Esophagus (tissue), 2 donors: ENCODE data around the gene THNSL1. TPM values are rescaled to one million over a fixed set of nuclear protein-coding genes. Genes with fewer than 3 reads are reported as not detected.

Experiments
- H3K27ac ChIP-seq, 2 donors: one replicate each; pipeline ENCODE4 v1.5.1; 2013; ENCODE audit warnings: low read depth in 2 of 2, mild to moderate bottlenecking in 2 of 2, inconsistent platforms in 1 of 2, low read length in 1 of 2, moderate library complexity in 1 of 2
- H3K27me3 ChIP-seq, 2 donors: one replicate each; pipeline ENCODE4 v1.6.1; 2013; ENCODE audit warnings: low read length in 2 of 2, control low read depth in 1 of 2, mild to moderate bottlenecking in 1 of 2; ENCODE audit not compliant: insufficient read depth in 2 of 2, control insufficient read depth in 1 of 2
- H3K36me3 ChIP-seq, 2 donors: one replicate each; pipeline ENCODE4 v1.6.1; 2013; ENCODE audit warnings: low read length in 1 of 2; ENCODE audit not compliant: control insufficient read depth in 2 of 2, insufficient read depth in 2 of 2
- H3K4me1 ChIP-seq, 2 donors: one replicate each; pipeline ENCODE4 v1.6.1; 2013; ENCODE audit warnings: low read length in 1 of 2; ENCODE audit not compliant: control insufficient read depth in 2 of 2, insufficient read depth in 2 of 2
- H3K4me3 ChIP-seq, 2 donors: one replicate each; pipeline ENCODE4 v1.5.1; 2013; ENCODE audit warnings: low read length in 2 of 2, mild to moderate bottlenecking in 2 of 2, low read depth in 1 of 2, moderate library complexity in 1 of 2
- H3K9me3 ChIP-seq, 2 donors: one replicate each; pipeline ENCODE4 v1.6.1; 2013; ENCODE audit warnings: mild to moderate bottlenecking in 2 of 2, low read depth in 1 of 2, low read length in 1 of 2, moderate library complexity in 1 of 2; ENCODE audit not compliant: control insufficient read depth in 2 of 2, insufficient read depth in 1 of 2
- WGBS, 2 donors: extraction: QIAGEN DNeasy Blood & Tissue Kit; methylation state at CpG; one replicate each; pipeline ENCODE4 v1.1.7; 2013; 5-methylcytosine and 5-hydroxymethylcytosine counted together
- polyA plus RNA-seq, 2 donors: library from polyadenylated mRNA; stranded (reverse); fragments of 200-250 nt; gene quantifications; one replicate each; pipeline ENCODE4 v1.2.3, GENCODE V29; 2013
- donor health status: healthy with polysubstance abuse.
- donor health status: Bipolar disorder and iron deficiency.

The THNSL1 gene
- polyA plus RNA-seq, 2 donors, result 0.86 to 0.96 TPM

- peaks cover 4 to 7% of the 10 kb centered on the region in 2 donors for H3K4me1 ChIP-seq
- WGBS, 2 donors, result 91 to 94% methylated on average over 8 of the region's 8 CpGs
- H3K9me3 ChIP-seq, result no peaks in the 10 kb centered on the region
- H3K4me3 ChIP-seq, result no peak overlapping the region
- H3K36me3 ChIP-seq, result no peaks in the 10 kb centered on the region
- no peaks in the 10 kb centered on the region for H3K27me3 ChIP-seq
- no peak overlapping the region for H3K27ac ChIP-seq
Observed at GRCh38 chr10:25063644-25064043, 47.2 kb downstream of the THNSL1 start.

GRCh38 chr10:25064401-25064800, 48.0 kb downstream of the THNSL1 start:
- peaks cover 4 to 7% of the 10 kb centered on the region in 2 donors for H3K4me1 ChIP-seq
- 92% methylated on average over 2 of the region's 2 CpGs for WGBS, 2 donors
- H3K27ac ChIP-seq, result peak overlapping the region in 1 of 2 donors; percentile 73

GRCh38 chr10:25065761-25066476, 49.5 kb downstream of the THNSL1 start:
- Histone ChIP-seq H3K27me3 (no peaks in the 10 kb centered on the region), H3K4me3 (no peak overlapping the region), H3K27ac (no peak overlapping the region), H3K4me1 (peaks cover 3 to 5% of the 10 kb centered on the region in 2 donors), H3K36me3 (no peaks in the 10 kb centered on the region), H3K9me3 (no peaks in the 10 kb centered on the region)
- WGBS, 2 donors, result 88 to 92% methylated on average over 4 of the region's 4 CpGs

More at GRCh38 chr10:25064401-25064800, 48.0 kb downstream of the THNSL1 start:
- H3K27me3 ChIP-seq, result no peaks in the 10 kb centered on the region
- H3K36me3 ChIP-seq, result no peaks in the 10 kb centered on the region
- H3K4me3 ChIP-seq, result no peak overlapping the region
- H3K9me3 ChIP-seq, result no peaks in the 10 kb centered on the region

GRCh38 chr10:25068152-25069058, 52.0 kb downstream of the THNSL1 start:
- Histone ChIP-seq H3K9me3 (no peaks in the 10 kb centered on the region), H3K4me1 (no peaks in the 10 kb centered on the region), H3K27ac (peak overlapping the region in 1 of 2 donors; percentile 74), H3K36me3 (no peaks in the 10 kb centered on the region), H3K27me3 (no peaks in the 10 kb centered on the region), H3K4me3 (no peak overlapping the region)
- WGBS, 2 donors, result 51 to 62% methylated on average over 11 of the region's 11 CpGs

GRCh38 chr10:25071227-25071626, 54.8 kb downstream of the THNSL1 start:
- H3K4me3 ChIP-seq, result no peak overlapping the region
- H3K9me3 ChIP-seq, result no peaks in the 10 kb centered on the region
- no peaks in the 10 kb centered on the region for H3K4me1 ChIP-seq
- no peaks in the 10 kb centered on the region for H3K27me3 ChIP-seq
- H3K27ac ChIP-seq, result no peak overlapping the region
- H3K36me3 ChIP-seq, result no peaks in the 10 kb centered on the region
- 86 to 97% methylated on average over 1 of the region's 1 CpG for WGBS, 2 donors

- Histone ChIP-seq H3K4me3 (no peak overlapping the region), H3K36me3 (no peaks in the 10 kb centered on the region), H3K9me3 (no peaks in the 10 kb centered on the region), H3K4me1 (no peaks in the 10 kb centered on the region), H3K27ac (no peak overlapping the region), H3K27me3 (no peaks in the 10 kb centered on the region)
- WGBS, 2 donors, result 53 to 71% methylated on average over 2 of the region's 2 CpGs
Observed at GRCh38 chr10:25072786-25073185, 56.4 kb downstream of the THNSL1 start.

- no peaks in the 10 kb centered on the region for H3K27me3 ChIP-seq
- no peak overlapping the region for H3K4me3 ChIP-seq
- H3K27ac ChIP-seq, result no peak overlapping the region
- H3K4me1 ChIP-seq, result no peaks in the 10 kb centered on the region
- no peaks in the 10 kb centered on the region for H3K9me3 ChIP-seq
- no peaks in the 10 kb centered on the region for H3K36me3 ChIP-seq
- 82 to 83% methylated on average over 4 of the region's 4 CpGs for WGBS, 2 donors
Observed at GRCh38 chr10:25075825-25076224, 59.4 kb downstream of the THNSL1 start.

Other genes starting within 250 kb of the THNSL1 start
- 1 to 10 TPM in 1 of 2 donors, under 1 TPM in 1; 0.98 to 1.0 TPM for gene PRTFDC1, start 64.0 kb upstream of the THNSL1 start, polyA plus RNA-seq
- gene ENKUR, start 454 bp upstream of the THNSL1 start, polyA plus RNA-seq, result under 1 TPM; 0.01 to 0.08 TPM
- under 1 TPM in 1 of 2 donors, not detected in 1; under 0.01 TPM for gene GPR158, start 158.4 kb downstream of the THNSL1 start, polyA plus RNA-seq